OCI-LY7 (cell line): ENCODE results near the gene SLC44A5.
"Not testable (repeated sequence)": the region's sequence is repeated elsewhere in the genome, so short reads cannot be mapped to it uniquely, and the experiment has no call there.

Source experiments
- EZH2phosphoT487 ChIP-seq: fragments of 200-600 bp; sonication (generic); IDR thresholded peaks from 2 replicates; pipeline ENCODE4 v1.6.1; 2018; ENCODE audit warnings: low read depth, borderline replicate concordance, mild to moderate bottlenecking, mixed run types, antibody characterized with exemption, low read length, moderate library complexity, mixed read lengths
- TF ChIP-seq, protein P1 (sequence below): fragments of 200-600 bp; sonication (generic); conservative IDR thresholded peaks from 2 replicates; pipeline ENCODE4 v1.5.1; 2014; ENCODE audit warnings: mild to moderate bottlenecking, antibody characterized with exemption, low read length, moderate library complexity, mixed read lengths

DNA sequence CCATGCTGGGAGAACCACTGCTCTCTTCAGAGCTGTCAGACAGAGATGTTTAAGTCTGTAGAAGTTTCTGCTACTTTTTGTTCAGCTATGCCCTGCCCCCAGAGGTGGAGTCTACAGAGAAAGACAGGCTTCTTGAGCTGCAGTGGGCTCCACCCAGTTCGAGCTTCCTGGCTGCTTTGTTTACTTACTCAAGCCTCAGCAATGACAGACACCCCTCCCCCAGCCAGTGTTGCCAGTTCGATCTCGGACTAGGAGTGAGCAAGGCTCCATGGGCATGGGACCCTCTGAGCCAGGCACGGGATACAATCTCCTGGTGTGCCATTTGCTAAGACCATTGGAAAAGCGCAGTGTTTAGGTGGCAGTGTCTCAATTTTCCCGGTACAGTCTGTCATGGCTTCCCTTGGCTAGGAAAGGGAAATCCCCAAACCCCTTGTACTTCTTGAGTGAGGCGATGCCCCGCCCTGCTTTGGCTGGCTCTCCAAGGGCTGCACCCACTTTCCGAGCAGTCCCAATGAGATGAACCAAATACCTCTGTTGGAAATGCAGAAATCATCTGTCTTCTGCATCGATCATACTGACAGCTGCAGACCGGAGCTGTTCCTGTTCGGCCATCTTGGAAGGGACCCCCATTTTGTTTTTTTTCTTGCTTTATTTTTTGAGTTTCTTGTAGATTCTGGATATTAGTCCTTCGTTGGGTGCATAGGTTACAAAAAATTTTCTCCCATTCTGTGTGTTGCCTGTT is 429.5 kb downstream of the SLC44A5 start:
- TF ChIP-seq, protein P1, sequence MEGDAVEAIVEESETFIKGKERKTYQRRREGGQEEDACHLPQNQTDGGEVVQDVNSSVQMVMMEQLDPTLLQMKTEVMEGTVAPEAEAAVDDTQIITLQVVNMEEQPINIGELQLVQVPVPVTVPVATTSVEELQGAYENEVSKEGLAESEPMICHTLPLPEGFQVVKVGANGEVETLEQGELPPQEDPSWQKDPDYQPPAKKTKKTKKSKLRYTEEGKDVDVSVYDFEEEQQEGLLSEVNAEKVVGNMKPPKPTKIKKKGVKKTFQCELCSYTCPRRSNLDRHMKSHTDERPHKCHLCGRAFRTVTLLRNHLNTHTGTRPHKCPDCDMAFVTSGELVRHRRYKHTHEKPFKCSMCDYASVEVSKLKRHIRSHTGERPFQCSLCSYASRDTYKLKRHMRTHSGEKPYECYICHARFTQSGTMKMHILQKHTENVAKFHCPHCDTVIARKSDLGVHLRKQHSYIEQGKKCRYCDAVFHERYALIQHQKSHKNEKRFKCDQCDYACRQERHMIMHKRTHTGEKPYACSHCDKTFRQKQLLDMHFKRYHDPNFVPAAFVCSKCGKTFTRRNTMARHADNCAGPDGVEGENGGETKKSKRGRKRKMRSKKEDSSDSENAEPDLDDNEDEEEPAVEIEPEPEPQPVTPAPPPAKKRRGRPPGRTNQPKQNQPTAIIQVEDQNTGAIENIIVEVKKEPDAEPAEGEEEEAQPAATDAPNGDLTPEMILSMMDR, result not testable (repeated sequence)
- TF ChIP-seq EZH2phosphoT487, result not testable (repeated sequence)
